SIG-M5 treated with dmso at 0.1 percent for 504 hours (cell line): ENCODE results near the gene ZDHHC5.

Source experiments
- DNase-seq: peaks from one replicate; lab custom pipeline; 2025; ENCODE audit not compliant: unreplicated experiment; lab: John Stamatoyannopoulos, UW

ZDHHC5 gene

DNA sequence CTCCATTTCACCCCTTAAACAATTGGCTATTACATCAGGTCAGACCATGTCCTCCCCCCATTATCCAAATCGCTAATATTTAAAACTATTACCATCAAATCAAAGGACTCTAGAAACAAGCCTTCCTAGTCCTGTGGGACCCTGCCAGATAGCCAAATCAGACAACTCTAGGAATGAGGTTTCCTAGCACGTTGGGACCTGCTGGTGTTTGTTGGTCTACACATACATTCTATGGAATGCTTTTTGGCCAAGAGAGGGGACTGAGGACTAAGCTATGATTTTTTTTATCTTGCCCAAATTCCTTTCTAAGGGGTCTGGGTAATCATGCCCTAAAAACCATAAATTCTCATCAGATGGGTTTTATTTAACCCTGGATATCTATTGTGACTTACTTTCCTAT is 59.3 kb downstream of the ZDHHC5 start:
- no peak for DNase-seq

DNA sequence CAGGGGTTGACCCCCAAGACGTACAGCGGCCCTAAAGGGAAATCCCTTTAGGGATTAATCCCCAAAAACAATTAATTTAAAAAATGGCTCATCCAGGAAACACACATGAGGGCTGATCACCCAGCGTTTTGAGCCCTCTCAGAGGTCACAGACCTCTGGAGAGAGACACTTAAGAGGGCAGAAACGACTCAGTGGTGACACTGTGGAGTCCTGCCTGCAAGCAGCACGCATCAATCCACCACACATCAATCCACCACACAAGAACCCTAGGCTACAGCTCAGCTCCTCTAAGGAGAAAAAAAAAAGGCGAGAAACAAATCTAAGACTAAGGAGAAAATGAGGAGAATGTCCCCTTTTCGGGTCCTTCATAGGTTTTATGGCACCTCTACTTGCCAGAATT is 60.9 kb downstream of the ZDHHC5 start:
- DNase-seq: no peak

DNA sequence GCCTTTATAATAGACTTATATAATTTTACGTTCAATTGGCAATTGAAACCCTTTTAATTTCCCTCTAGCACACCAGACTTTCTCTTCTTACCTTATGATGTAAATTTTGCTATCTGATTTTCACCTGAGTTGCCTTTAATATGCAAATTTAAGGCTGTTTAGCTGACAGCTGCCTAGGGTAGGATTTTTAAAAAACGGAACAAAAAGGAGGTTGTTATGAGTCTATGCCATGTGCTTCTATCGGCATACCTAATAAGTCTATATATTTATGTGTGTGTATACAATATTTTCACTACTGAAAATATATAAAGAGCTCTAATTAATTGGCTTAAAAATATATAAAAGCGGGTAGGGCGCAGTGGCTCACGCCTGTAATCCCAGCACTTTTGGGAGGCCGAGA is 61.6 kb downstream of the ZDHHC5 start:
- no peak for DNase-seq

DNA sequence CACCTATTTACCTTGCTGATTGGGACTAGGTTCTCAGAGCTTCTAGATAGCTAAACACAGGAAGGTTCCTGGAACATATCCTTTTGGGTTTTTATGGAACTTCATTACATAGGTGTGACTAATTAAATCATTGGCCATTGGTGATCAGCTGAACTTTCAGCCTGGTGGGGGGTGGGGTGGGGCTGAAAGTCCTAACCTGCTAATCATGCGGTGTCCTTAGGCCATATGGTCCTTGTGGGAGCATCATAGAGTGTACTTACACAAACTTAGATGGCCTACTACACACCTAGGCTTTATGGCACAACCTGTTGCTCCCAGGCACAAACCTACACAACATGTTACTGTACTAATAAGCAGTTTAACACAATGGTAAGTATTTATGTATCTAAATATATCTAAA is 64.7 kb downstream of the ZDHHC5 start:
- DNase-seq: no peak

DNA sequence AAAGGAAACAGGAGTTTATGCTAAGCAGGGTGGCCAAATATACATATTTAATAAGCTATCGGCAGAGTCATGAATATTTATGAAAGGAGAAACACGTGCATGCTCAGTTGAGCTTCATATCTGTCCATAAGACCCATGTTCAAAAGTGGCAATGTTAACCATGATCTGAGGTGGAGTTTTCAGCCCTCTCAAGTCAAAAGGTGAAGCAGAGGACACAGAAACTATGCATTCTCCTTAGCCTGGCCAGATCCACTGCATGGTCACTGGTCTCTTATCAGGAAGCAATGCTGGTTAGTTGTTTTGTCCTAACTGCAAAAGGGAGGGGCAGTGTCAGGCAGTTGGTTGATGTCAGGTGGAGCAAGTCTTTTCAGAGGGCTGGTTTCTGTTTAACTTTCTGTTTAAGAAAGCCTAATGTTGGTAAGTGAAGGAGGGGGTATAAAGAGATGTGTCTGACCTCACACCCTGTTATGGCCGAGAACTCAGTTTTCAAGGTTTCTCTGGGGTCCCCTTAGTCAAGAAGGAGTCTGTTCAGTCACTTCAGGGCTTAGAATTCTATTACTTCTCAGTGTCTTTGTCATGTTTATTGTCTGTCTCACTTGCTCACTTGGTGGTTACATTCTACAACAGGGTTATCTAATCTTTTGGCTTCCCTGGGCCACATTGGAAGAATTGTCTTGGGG is 67.8 kb downstream of the ZDHHC5 start:
- DNase-seq: no peak

DNA sequence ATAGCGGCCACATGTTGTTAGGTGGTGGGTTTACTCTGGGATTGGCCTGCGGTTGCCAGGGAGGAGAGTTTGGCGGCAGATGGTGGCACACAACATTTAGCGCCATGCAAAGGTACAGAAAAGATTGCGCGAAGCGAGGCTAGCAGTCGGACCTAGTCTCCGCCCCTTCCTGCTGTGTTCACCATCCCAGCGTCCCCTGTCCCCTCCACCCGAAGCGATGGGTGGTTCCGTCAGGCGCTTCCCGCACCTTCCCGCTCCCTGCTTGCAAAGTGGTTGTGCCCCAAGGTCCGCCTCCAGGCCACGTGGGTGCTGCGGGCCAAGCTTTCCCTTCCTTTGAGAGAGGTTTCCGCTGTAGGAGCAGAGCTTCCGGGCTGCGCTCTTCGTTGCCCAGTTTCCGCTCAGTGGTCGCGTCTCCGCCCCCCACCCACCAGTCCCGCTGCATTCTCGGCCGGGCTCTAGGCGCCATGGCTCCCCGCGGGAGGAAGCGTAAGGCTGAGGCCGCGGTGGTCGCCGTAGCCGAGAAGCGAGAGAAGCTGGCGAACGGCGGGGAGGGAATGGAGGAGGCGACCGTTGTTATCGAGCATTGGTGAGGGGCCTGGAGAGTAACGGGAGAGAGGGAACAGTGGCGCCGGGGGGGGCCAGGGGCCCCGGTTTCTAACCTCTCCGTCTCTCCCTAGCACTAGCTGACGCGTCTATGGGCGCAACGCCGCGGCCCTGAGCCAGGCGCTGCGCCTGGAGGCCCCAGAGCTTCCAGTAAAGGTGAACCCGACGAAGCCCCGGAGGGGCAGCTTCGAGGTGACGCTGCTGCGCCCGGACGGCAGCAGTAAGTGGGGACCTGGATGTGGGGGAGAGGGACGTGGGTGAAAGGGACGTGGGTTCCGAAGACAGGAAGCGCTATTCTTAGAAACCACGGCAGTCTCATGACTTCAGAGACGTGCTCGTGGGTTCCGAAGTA is 73.5 kb downstream of the ZDHHC5 start, which contains the start of gene SELENOH:
Gene SELENOH (plus strand): TSS at position 360 of the 955 bp plus-strand sequence. CDS start 105 bp downstream, at position 465.
- DNase-seq: peak; percentile 97

DNA sequence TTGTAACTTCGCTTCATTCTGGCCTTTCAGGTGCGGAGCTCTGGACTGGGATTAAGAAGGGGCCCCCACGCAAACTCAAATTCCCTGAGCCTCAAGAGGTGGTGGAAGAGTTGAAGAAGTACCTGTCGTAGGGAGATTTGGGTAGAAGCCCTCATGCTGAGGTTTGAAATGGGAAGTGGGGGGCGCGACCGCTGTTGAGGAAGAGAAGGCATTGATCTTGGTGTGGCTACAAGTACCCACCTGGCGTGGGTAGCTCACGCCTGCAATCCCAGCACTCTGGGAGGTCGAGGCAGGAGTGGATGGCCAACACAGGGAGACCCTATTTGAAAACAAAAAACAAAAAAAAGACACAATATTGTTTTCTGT is 74.2 kb downstream of the ZDHHC5 start:
- peak; percentile 16 for DNase-seq

DNA sequence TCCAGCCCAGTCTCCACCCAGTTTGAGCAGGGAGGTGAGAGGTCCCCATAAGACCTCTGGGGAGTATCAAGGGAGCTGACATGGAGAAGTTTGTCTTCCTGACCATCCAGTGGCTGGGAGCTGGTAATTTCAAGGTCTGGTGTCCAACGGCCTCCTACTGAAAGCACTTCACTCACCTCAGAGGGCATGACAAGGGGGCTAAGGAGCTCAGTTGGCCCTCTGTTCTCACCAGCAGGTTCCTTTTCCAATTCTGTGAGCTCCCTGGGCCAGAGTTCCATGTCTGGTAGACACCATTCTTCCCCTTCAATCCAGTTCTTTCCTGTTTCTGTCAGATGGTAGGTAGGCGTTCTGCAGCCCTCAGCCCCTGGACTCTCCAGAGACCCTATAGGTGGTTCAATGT is 76.4 kb downstream of the ZDHHC5 start:
- no peak for DNase-seq

DNA sequence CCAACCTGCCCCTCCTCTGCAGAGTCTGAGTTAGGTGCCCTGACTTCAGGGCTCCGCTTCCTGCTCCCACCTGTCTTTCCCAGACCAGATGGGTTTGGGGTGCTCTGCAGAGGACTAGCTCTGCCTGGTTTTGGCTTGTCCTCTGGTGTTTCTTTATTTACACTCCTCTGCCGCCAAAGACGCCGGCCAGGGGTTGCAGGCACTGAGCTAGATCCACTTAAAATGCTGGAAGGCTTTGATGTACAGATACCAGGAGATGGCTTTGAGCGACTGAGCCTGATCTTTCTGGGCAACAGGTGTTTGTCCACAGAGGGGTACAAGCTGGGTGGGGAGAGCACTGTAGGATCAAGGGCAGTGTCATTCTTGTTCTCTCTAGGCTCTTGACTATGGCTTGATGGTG is 77.3 kb downstream of the ZDHHC5 start:
- DNase-seq: no peak

DNA sequence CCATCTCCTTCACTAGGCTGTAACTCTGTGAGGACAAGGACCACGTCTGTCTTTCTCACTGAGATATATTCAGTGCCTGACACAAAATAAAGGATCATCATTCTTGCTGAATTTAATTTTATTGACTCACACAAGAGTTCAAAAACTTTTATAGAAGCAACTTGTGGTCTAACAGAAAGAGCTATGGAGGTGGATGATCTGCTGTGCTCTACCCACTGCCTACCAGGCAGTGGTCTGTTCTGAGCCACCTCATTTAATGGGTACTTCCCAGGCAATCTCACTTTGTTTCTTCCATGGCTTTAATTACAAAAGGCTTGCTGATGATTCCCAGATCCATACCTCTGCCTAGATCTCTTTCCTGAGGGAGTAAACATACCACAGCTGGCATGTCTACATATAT is 79.0 kb downstream of the ZDHHC5 start:
- no peak for DNase-seq
